CD8-positive, alpha-beta memory T cell (primary cell): ENCODE data around the gene PKN3. TPM values are rescaled to one million over a fixed set of nuclear protein-coding genes. Genes with fewer than 3 reads are reported as not detected.

Experiments used
- CTCF ChIA-PET: fragments of 350-600 bp; sonication (Branson Sonifier 250); formaldehyde crosslinking; loops from one replicate; lab custom pipeline; 2021; ENCODE audit warnings: antibody characterized with exemption; lab: Charles Lee
- POLR2A ChIA-PET: fragments of 350-600 bp; sonication (Branson Sonifier 250); formaldehyde crosslinking; loops from one replicate; lab custom pipeline; 2021; ENCODE audit warnings: antibody characterized with exemption; lab: Charles Lee
- DNase-seq, 5 donors: peaks; one replicate each; pipeline versions ENCODE4 v3.0.0 to v3.0.0-alpha.2; 2020 to 2022; ENCODE audit warnings: mixed read lengths in 1 of 5
- H3K27ac ChIP-seq: one replicate; pipeline ENCODE4 v1.7.0; 2013; ENCODE audit warnings: low read depth, mild to moderate bottlenecking, low read length, moderate library complexity
- H3K27me3 ChIP-seq: 2 replicates; pipeline ENCODE4 v1.7.0; 2013; ENCODE audit warnings: low read length, mild to moderate bottlenecking; ENCODE audit not compliant: insufficient read depth, poor library complexity, severe bottlenecking
- H3K36me3 ChIP-seq: 2 replicates; pipeline ENCODE4 v1.7.0; 2013; ENCODE audit warnings: mild to moderate bottlenecking, low read length, moderate library complexity; ENCODE audit not compliant: insufficient read depth
- H3K4me1 ChIP-seq: 2 replicates; pipeline ENCODE4 v1.7.0; 2013; ENCODE audit warnings: mild to moderate bottlenecking, low read length, moderate library complexity; ENCODE audit not compliant: insufficient read depth
- H3K4me3 ChIP-seq: 2 replicates; pipeline ENCODE4 v1.7.0; 2013; ENCODE audit warnings: mild to moderate bottlenecking, low read length
- H3K9me3 ChIP-seq: 2 replicates; pipeline ENCODE4 v1.7.0; 2013; ENCODE audit warnings: mild to moderate bottlenecking, low read length
- H3K27ac Mint-ChIP-seq, 8 donors: one replicate each; pipeline ENCODE4 v1.8.0; 2020 to 2021; ENCODE audit warnings: mixed read lengths in 8 of 8, mild to moderate bottlenecking in 6 of 8, inconsistent platforms in 3 of 8, moderate library complexity in 3 of 8
- H3K27me3 Mint-ChIP-seq, 2 donors: one replicate each; pipeline ENCODE4 v1.8.0; 2020 to 2021; ENCODE audit warnings: mixed read lengths in 2 of 2, mild to moderate bottlenecking in 1 of 2, moderate library complexity in 1 of 2
- H3K36me3 Mint-ChIP-seq, 3 donors: one replicate each; pipeline ENCODE4 v1.8.0; 2020 to 2021; ENCODE audit warnings: mixed read lengths in 3 of 3, inconsistent platforms in 1 of 3, mild to moderate bottlenecking in 1 of 3
- H3K4me1 Mint-ChIP-seq, 3 donors: one replicate each; pipeline ENCODE4 v1.8.0; 2020 to 2021; ENCODE audit warnings: mixed read lengths in 3 of 3, inconsistent platforms in 1 of 3, mild to moderate bottlenecking in 1 of 3
- H3K4me3 Mint-ChIP-seq, 7 donors: one replicate each; pipeline ENCODE4 v1.8.0; 2020 to 2021; ENCODE audit warnings: mixed read lengths in 7 of 7, mild to moderate bottlenecking in 6 of 7, moderate library complexity in 4 of 7, inconsistent platforms in 2 of 7
- H3K9me3 Mint-ChIP-seq, 5 donors: one replicate each; pipeline ENCODE4 v1.8.0; 2020 to 2022; ENCODE audit warnings: mixed read lengths in 5 of 5, mild to moderate bottlenecking in 3 of 5, moderate library complexity in 2 of 5, inconsistent platforms in 1 of 5
- polyA plus RNA-seq: library from polyadenylated mRNA; unstranded; fragments of 300-500 nt; fragmentation: Illumina TruSeq; gene quantifications from one replicate; pipeline ENCODE4 v1.2.3, GENCODE V29; 2021
- total RNA-seq, 2 experiments: library from RNA; stranded (reverse); gene quantifications; one replicate each; pipeline ENCODE4 v1.2.3, GENCODE V29; 2021

The PKN3 gene
- total and polyA plus RNA-seq, 3 experiments from 2014 or later: 1.4 to 7.9 (median 7.5) TPM

- no peaks in the 10 kb centered on the region for H3K9me3 ChIP-seq
- Mint-ChIP-seq H3K4me3 (no peak overlapping the region), H3K36me3 (peaks cover 0 to 56% (median 13%) of the 10 kb centered on the region in 3 donors), H3K9me3 (no peaks in the 10 kb centered on the region), H3K27ac (peak overlapping the region in 4 of 8 donors; percentile 60 to 91 (median 70)), H3K27me3 (no peaks in the 10 kb centered on the region), H3K4me1 (no peaks in the 10 kb centered on the region)
- no peak overlapping the region for H3K27ac ChIP-seq
- no peak for DNase-seq
- ChIA-PET CTCF (interaction anchor here (1.6 kb wide), 1 partner anchor 11 kb away, joined by 5 read pairs; the partner anchor contains the start of gene ZDHHC12), POLR2A (interaction anchor here (1.3 kb wide), 1 partner anchor 11 kb away, joined by 9 read pairs; the partner anchor contains the start of gene ZDHHC12)
- peaks cover 27% of the 10 kb centered on the region for H3K36me3 ChIP-seq
- H3K4me3 ChIP-seq: no peak overlapping the region
- H3K4me1 ChIP-seq: no peaks in the 10 kb centered on the region
- no peaks in the 10 kb centered on the region for H3K27me3 ChIP-seq
These were observed 33.1 kb downstream of the PKN3 start for GRCh38 chr9:128735373-128735772.

GRCh38 chr9:128742401-128742800, 40.1 kb downstream of the PKN3 start:
- Histone ChIP-seq H3K27me3 (no peaks in the 10 kb centered on the region), H3K4me1 (no peaks in the 10 kb centered on the region), H3K9me3 (no peaks in the 10 kb centered on the region), H3K27ac (no peak overlapping the region), H3K36me3 (peaks cover 6% of the 10 kb centered on the region), H3K4me3 (no peak overlapping the region)
- ChIA-PET POLR2A (interaction anchor here (1.5 kb wide), 1 partner anchor 18 kb away, joined by 5 read pairs; the partner anchor contains the start of gene ZDHHC12), CTCF (interaction anchor here (1.3 kb wide), 1 partner anchor 13 kb away, joined by 3 read pairs; no protein-coding TSS in a partner anchor)
- H3K36me3 Mint-ChIP-seq: peaks cover 0 to 45% (median 10%) of the 10 kb centered on the region in 3 donors
- no peaks in the 10 kb centered on the region for H3K4me1 Mint-ChIP-seq
- no peaks in the 10 kb centered on the region for H3K27me3 Mint-ChIP-seq
- no peak overlapping the region for H3K4me3 Mint-ChIP-seq
- no peak overlapping the region for H3K27ac Mint-ChIP-seq
- DNase-seq: no peak
- H3K9me3 Mint-ChIP-seq: no peaks in the 10 kb centered on the region

- Histone ChIP-seq H3K4me3 (no peak overlapping the region), H3K36me3 (peaks cover 5% of the 10 kb centered on the region), H3K9me3 (no peaks in the 10 kb centered on the region), H3K27ac (no peak overlapping the region), H3K27me3 (no peaks in the 10 kb centered on the region), H3K4me1 (no peaks in the 10 kb centered on the region)
- CTCF ChIA-PET: interaction anchor here (1.3 kb wide), 1 partner anchor 12 kb away, joined by 3 read pairs; no protein-coding TSS in a partner anchor
- H3K27me3 Mint-ChIP-seq: no peaks in the 10 kb centered on the region
- no peak overlapping the region for H3K4me3 Mint-ChIP-seq
- POLR2A ChIA-PET: interaction anchor here (1.5 kb wide), 1 partner anchor 19 kb away, joined by 5 read pairs; the partner anchor contains the start of gene ZDHHC12
- no peak for DNase-seq
- H3K27ac Mint-ChIP-seq: no peak overlapping the region
- H3K4me1 Mint-ChIP-seq: no peaks in the 10 kb centered on the region
- H3K9me3 Mint-ChIP-seq: no peaks in the 10 kb centered on the region
- peaks cover 0 to 44% (median 9%) of the 10 kb centered on the region in 3 donors for H3K36me3 Mint-ChIP-seq
These were observed 41.1 kb downstream of the PKN3 start for GRCh38 chr9:128743421-128743820.

- DNase-seq: no peak
- Mint-ChIP-seq H3K36me3 (peaks cover 0 to 40% (median 4%) of the 10 kb centered on the region in 3 donors), H3K27me3 (no peaks in the 10 kb centered on the region), H3K4me3 (no peak overlapping the region), H3K27ac (no peak overlapping the region), H3K4me1 (no peaks in the 10 kb centered on the region), H3K9me3 (no peaks in the 10 kb centered on the region)
- Histone ChIP-seq H3K27me3 (no peaks in the 10 kb centered on the region), H3K9me3 (no peaks in the 10 kb centered on the region), H3K4me3 (no peak overlapping the region), H3K4me1 (no peaks in the 10 kb centered on the region), H3K36me3 (no peaks in the 10 kb centered on the region), H3K27ac (no peak overlapping the region)
- ChIA-PET POLR2A (no interaction called here), CTCF (no interaction called here)
These were observed 44.9 kb downstream of the PKN3 start for GRCh38 chr9:128747241-128747640.

- Mint-ChIP-seq H3K4me3 (no peak overlapping the region), H3K27ac (no peak overlapping the region), H3K36me3 (peaks cover 4 to 65% (median 4%) of the 10 kb centered on the region in 3 donors), H3K4me1 (peaks cover 0 to 7% (median 0%) of the 10 kb centered on the region in 3 donors), H3K9me3 (no peaks in the 10 kb centered on the region), H3K27me3 (no peaks in the 10 kb centered on the region)
- Histone ChIP-seq H3K4me3 (no peak overlapping the region), H3K27ac (no peak overlapping the region), H3K27me3 (no peaks in the 10 kb centered on the region), H3K9me3 (no peaks in the 10 kb centered on the region), H3K36me3 (peaks cover 7% of the 10 kb centered on the region), H3K4me1 (no peaks in the 10 kb centered on the region)
- CTCF ChIA-PET: interaction anchor here (1.1 kb wide), 1 partner anchor 634 kb away, joined by 3 read pairs; no protein-coding TSS in a partner anchor
- POLR2A ChIA-PET: no interaction called here
- no peak for DNase-seq
These were observed 48.8 kb downstream of the PKN3 start for GRCh38 chr9:128750926-128751595.

- Histone ChIP-seq H3K27me3 (no peaks in the 10 kb centered on the region), H3K27ac (no peak overlapping the region), H3K36me3 (peaks cover 7% of the 10 kb centered on the region), H3K4me1 (no peaks in the 10 kb centered on the region), H3K9me3 (no peaks in the 10 kb centered on the region), H3K4me3 (no peak overlapping the region)
- Mint-ChIP-seq H3K27ac (no peak overlapping the region), H3K4me1 (peaks cover 5 to 16% (median 7%) of the 10 kb centered on the region in 3 donors), H3K36me3 (peaks cover 3 to 55% (median 4%) of the 10 kb centered on the region in 3 donors), H3K9me3 (no peaks in the 10 kb centered on the region), H3K4me3 (no peak overlapping the region), H3K27me3 (no peaks in the 10 kb centered on the region)
- DNase-seq: no peak
- ChIA-PET POLR2A (no interaction called here), CTCF (interaction anchor here (1.5 kb wide), 1 partner anchor 65 kb away, joined by 4 read pairs; the partner anchor contains the start of gene ENDOG)
These were observed 51.3 kb downstream of the PKN3 start for GRCh38 chr9:128753627-128754026.

- Histone ChIP-seq H3K27ac (no peak overlapping the region), H3K36me3 (peaks cover 7% of the 10 kb centered on the region), H3K9me3 (no peaks in the 10 kb centered on the region), H3K27me3 (no peaks in the 10 kb centered on the region), H3K4me1 (no peaks in the 10 kb centered on the region), H3K4me3 (no peak overlapping the region)
- H3K36me3 Mint-ChIP-seq: peaks cover 0 to 32% (median 4%) of the 10 kb centered on the region in 3 donors
- H3K4me1 Mint-ChIP-seq: peaks cover 5 to 19% (median 8%) of the 10 kb centered on the region in 3 donors
- POLR2A ChIA-PET: interaction anchor here (0.6 kb wide), 1 partner anchor 23 kb away, joined by 3 read pairs; no protein-coding TSS in a partner anchor
- DNase-seq: no peak
- no peaks in the 10 kb centered on the region for H3K9me3 Mint-ChIP-seq
- H3K27me3 Mint-ChIP-seq: no peaks in the 10 kb centered on the region
- CTCF ChIA-PET: no interaction called here
- no peak overlapping the region for H3K4me3 Mint-ChIP-seq
- H3K27ac Mint-ChIP-seq: no peak overlapping the region
These were observed 55.3 kb downstream of the PKN3 start for GRCh38 chr9:128757602-128758001.
